ENCODE results near the gene SCEL. TPM values are rescaled to one million over a fixed set of nuclear protein-coding genes. Genes with fewer than 3 reads are reported as not detected.

The SCEL gene
- total and polyA plus RNA-seq, 4 experiments from 2014 or later: not detected

GRCh38 chr13:77595166-77595810 lies 59.8 kb downstream of the SCEL start:
- no peak for DNase-seq
- Mint-ChIP-seq H3K27ac (no peak overlapping the region), H3K4me3 (no peak overlapping the region), H3K27me3 (peaks cover 9 to 15% of the 10 kb centered on the region in 2 donors), H3K9me3 (peaks cover 0 to 4% (median 0%) of the 10 kb centered on the region in 8 donors), H3K4me1 (peaks cover 0 to 2% (median 0%) of the 10 kb centered on the region in 4 donors), H3K36me3 (no peaks in the 10 kb centered on the region)
- CTCF ChIA-PET (ENCODE audit: partially characterized antibody): interaction anchor here (5.7 kb wide), 1 partner anchor 156 kb away, joined by 130 read pairs; no protein-coding TSS in a partner anchor
- Histone ChIP-seq H3K36me3 (ENCODE audit: insufficient read depth, low read length) (no peaks in the 10 kb centered on the region), H3K9me3 (ENCODE audit: control insufficient read depth in 1 of 2, low read length in 2 of 2) (no peaks in the 10 kb centered on the region), H3K4me3 (ENCODE audit: low read length in 2 of 2) (no peak overlapping the region), H3K27me3 (ENCODE audit: insufficient read depth, low read length) (no peaks in the 10 kb centered on the region), H3K4me1 (ENCODE audit: insufficient read depth, low read length) (no peaks in the 10 kb centered on the region), H3K27ac (ENCODE audit: low read depth, low read length) (no peak overlapping the region)
- POLR2A ChIA-PET (ENCODE audit: partially characterized antibody): no interaction called here
- intact Hi-C loops (cut with micrococcal nuclease): no loop called here

- ChIA-PET CTCF (ENCODE audit: partially characterized antibody) (no interaction called here), POLR2A (ENCODE audit: partially characterized antibody) (no interaction called here)
- Mint-ChIP-seq H3K36me3 (no peaks in the 10 kb centered on the region), H3K9me3 (peaks cover 0 to 4% (median 0%) of the 10 kb centered on the region in 8 donors), H3K27me3 (peaks cover 9 to 15% of the 10 kb centered on the region in 2 donors), H3K4me1 (peaks cover 0 to 2% (median 0%) of the 10 kb centered on the region in 4 donors), H3K4me3 (no peak overlapping the region), H3K27ac (no peak overlapping the region)
- Histone ChIP-seq H3K27ac (ENCODE audit: low read depth, low read length) (no peak overlapping the region), H3K27me3 (ENCODE audit: insufficient read depth, low read length) (no peaks in the 10 kb centered on the region), H3K4me3 (ENCODE audit: low read length in 2 of 2) (no peak overlapping the region), H3K9me3 (ENCODE audit: control insufficient read depth in 1 of 2, low read length in 2 of 2) (no peaks in the 10 kb centered on the region), H3K36me3 (ENCODE audit: insufficient read depth, low read length) (no peaks in the 10 kb centered on the region), H3K4me1 (ENCODE audit: insufficient read depth, low read length) (no peaks in the 10 kb centered on the region)
- no peak for DNase-seq
- intact Hi-C loops (cut with micrococcal nuclease): no loop called here
Observed at GRCh38 chr13:77596777-77597176, 61.3 kb downstream of the SCEL start.

DNA sequence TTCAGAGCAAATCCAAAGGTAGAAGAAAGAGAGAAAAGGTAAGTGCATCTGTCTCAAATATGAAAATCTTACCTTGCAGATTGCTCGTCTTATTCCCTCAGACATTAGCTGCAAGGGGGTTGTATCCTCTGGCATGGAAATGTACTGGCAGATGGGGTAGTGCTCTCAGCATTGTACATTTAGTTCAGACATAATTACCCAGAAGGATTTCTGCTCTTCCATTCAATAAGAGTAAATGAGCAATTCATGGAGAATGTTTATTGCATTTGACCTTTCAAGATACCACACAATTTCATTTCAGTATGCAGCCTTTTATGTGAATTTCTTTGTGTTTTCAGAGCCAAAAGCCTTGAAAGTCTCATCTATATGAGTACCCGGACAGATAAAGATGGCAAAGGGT lies 63.8 kb downstream of the SCEL start:
- Histone ChIP-seq H3K27ac (ENCODE audit: low read depth, low read length) (no peak overlapping the region), H3K9me3 (ENCODE audit: control insufficient read depth in 1 of 2, low read length in 2 of 2) (no peaks in the 10 kb centered on the region), H3K36me3 (ENCODE audit: insufficient read depth, low read length) (no peaks in the 10 kb centered on the region), H3K27me3 (ENCODE audit: insufficient read depth, low read length) (no peaks in the 10 kb centered on the region), H3K4me1 (ENCODE audit: insufficient read depth, low read length) (no peaks in the 10 kb centered on the region), H3K4me3 (ENCODE audit: low read length in 2 of 2) (no peak overlapping the region)
- no peak for DNase-seq
- Mint-ChIP-seq H3K4me3 (no peak overlapping the region), H3K27me3 (peaks cover 3 to 8% of the 10 kb centered on the region in 2 donors), H3K9me3 (peaks cover 0 to 2% (median 0%) of the 10 kb centered on the region in 8 donors), H3K4me1 (no peaks in the 10 kb centered on the region), H3K36me3 (no peaks in the 10 kb centered on the region), H3K27ac (no peak overlapping the region)
- POLR2A ChIA-PET (ENCODE audit: partially characterized antibody): no interaction called here
- CTCF ChIA-PET (ENCODE audit: partially characterized antibody): interaction anchor here (1.4 kb wide), 1 partner anchor 152 kb away, joined by 4 read pairs; no protein-coding TSS in a partner anchor
- intact Hi-C loops (cut with micrococcal nuclease): no loop called here

DNA sequence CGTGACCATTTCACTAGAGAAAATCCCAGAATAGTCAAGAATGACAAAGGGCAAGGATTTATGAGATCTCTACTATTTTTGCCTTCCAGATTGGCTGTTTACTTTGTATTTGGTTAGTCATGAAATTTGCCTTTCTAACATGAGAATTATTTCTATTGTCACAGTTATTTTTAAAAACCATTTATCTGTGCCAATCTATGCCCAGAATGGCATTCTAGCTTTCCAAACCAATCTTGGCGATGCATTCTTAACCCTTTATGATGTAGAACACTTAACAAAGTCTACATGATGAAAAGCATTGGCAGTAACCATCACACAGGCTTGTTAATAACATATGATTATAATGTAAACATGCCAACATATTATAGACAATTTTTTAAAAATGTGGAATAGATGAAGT lies 65.2 kb downstream of the SCEL start:
- H3K4me3 Mint-ChIP-seq: no peak overlapping the region
- no peak overlapping the region for H3K4me3 ChIP-seq (ENCODE audit: low read length in 2 of 2)
- H3K27me3 ChIP-seq (ENCODE audit: insufficient read depth, low read length): no peaks in the 10 kb centered on the region
- H3K27ac ChIP-seq (ENCODE audit: low read depth, low read length): no peak overlapping the region
- no peaks in the 10 kb centered on the region for H3K4me1 ChIP-seq (ENCODE audit: insufficient read depth, low read length)
- CTCF ChIA-PET (ENCODE audit: partially characterized antibody): no interaction called here
- peaks cover 3 to 8% of the 10 kb centered on the region in 2 donors for H3K27me3 Mint-ChIP-seq
- H3K9me3 ChIP-seq (ENCODE audit: control insufficient read depth in 1 of 2, low read length in 2 of 2): no peaks in the 10 kb centered on the region
- H3K9me3 Mint-ChIP-seq: peaks cover 0 to 2% (median 0%) of the 10 kb centered on the region in 8 donors
- intact Hi-C loops (cut with micrococcal nuclease): no loop called here
- no peaks in the 10 kb centered on the region for H3K36me3 ChIP-seq (ENCODE audit: insufficient read depth, low read length)
- no peaks in the 10 kb centered on the region for H3K4me1 Mint-ChIP-seq
- no peaks in the 10 kb centered on the region for H3K36me3 Mint-ChIP-seq
- no peak overlapping the region for H3K27ac Mint-ChIP-seq
- no peak for DNase-seq
- POLR2A ChIA-PET (ENCODE audit: partially characterized antibody): no interaction called here

DNA sequence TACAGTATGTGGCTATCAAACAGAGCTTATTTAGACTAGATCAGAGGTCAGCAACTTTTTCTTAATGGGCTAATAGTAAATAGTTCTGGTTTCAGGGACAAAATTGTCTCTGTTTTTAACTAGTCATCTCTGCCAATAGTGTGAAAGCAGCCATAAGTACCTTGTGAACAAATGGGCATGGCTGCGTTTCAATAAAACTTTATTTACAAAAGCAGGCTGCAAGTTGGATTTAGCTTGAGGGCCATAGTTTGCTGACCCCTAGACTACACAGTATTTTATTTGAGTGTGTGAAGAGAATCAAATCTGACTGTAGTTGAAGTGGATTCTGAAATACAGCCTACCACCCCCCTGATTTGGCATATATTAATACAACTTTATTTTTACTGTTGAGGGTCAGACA lies 75.6 kb downstream of the SCEL start:
- intact Hi-C loops (cut with micrococcal nuclease): no loop called here
- Mint-ChIP-seq H3K4me3 (no peak overlapping the region), H3K27ac (no peak overlapping the region), H3K36me3 (no peaks in the 10 kb centered on the region), H3K9me3 (no peaks in the 10 kb centered on the region), H3K27me3 (peaks cover 1 to 6% of the 10 kb centered on the region in 2 donors), H3K4me1 (no peaks in the 10 kb centered on the region)
- ChIA-PET CTCF (ENCODE audit: partially characterized antibody) (no interaction called here), POLR2A (ENCODE audit: partially characterized antibody) (no interaction called here)
- Histone ChIP-seq H3K36me3 (ENCODE audit: insufficient read depth, low read length) (no peaks in the 10 kb centered on the region), H3K9me3 (ENCODE audit: control insufficient read depth in 1 of 2, low read length in 2 of 2) (no peaks in the 10 kb centered on the region), H3K4me3 (ENCODE audit: low read length in 2 of 2) (no peak overlapping the region), H3K4me1 (ENCODE audit: insufficient read depth, low read length) (no peaks in the 10 kb centered on the region), H3K27ac (ENCODE audit: low read depth, low read length) (no peak overlapping the region), H3K27me3 (ENCODE audit: insufficient read depth, low read length) (no peaks in the 10 kb centered on the region)
- DNase-seq: no peak

DNA sequence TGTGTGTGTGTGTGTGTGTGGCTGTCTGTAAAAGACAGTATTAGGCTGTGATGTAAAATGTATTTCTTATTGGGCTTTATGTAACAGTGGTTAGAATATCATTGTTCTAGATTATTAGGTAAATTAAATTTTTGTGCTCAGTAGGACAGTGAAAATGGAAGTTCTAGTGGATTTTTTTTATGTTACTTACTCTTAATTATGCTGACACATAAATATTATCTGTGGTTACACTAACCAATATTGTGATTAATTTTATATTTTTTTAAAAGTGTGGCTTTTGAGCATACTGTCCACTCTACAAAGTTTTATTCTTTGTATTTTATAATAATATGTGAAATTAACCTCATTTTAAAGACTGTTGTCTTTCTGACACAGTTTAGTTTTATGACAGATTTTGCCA lies 80.5 kb downstream of the SCEL start:
- no peak overlapping the region for H3K27ac ChIP-seq (ENCODE audit: low read depth, low read length)
- Mint-ChIP-seq H3K27ac (no peak overlapping the region), H3K36me3 (no peaks in the 10 kb centered on the region), H3K27me3 (peaks cover 4 to 11% of the 10 kb centered on the region in 2 donors), H3K9me3 (no peaks in the 10 kb centered on the region), H3K4me1 (peaks cover 0 to 3% (median 0%) of the 10 kb centered on the region in 4 donors), H3K4me3 (no peak overlapping the region)
- intact Hi-C loops (cut with micrococcal nuclease): no loop called here
- no peaks in the 10 kb centered on the region for H3K4me1 ChIP-seq (ENCODE audit: insufficient read depth, low read length)
- DNase-seq: no peak
- ChIA-PET CTCF (ENCODE audit: partially characterized antibody) (no interaction called here), POLR2A (ENCODE audit: partially characterized antibody) (no interaction called here)
- no peaks in the 10 kb centered on the region for H3K36me3 ChIP-seq (ENCODE audit: insufficient read depth, low read length)
- no peak overlapping the region for H3K4me3 ChIP-seq (ENCODE audit: low read length in 2 of 2)
- no peaks in the 10 kb centered on the region for H3K9me3 ChIP-seq (ENCODE audit: control insufficient read depth in 1 of 2, low read length in 2 of 2)
- no peaks in the 10 kb centered on the region for H3K27me3 ChIP-seq (ENCODE audit: insufficient read depth, low read length)

DNA sequence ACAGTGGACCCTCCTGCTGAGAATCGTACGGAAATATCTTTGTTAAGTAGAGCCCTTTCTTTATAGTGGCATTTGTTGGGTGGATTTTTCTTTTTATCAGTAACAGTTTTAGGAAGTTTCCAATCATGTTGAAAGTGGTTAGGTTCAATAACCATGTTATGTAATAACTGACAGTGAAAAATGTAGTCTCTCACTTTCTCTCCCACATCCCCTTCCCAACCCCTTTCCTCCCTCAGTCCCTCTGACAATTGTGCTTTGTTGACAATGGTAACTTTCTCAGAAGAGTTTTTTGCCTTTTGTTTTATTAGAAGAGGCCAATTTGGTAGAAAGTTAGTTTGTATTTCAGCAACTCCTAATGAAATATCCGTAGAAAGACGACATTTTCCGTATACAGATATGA lies 84.1 kb downstream of the SCEL start:
- DNase-seq: no peak
- Histone ChIP-seq H3K4me3 (ENCODE audit: low read length in 2 of 2) (no peak overlapping the region), H3K4me1 (ENCODE audit: insufficient read depth, low read length) (no peaks in the 10 kb centered on the region), H3K36me3 (ENCODE audit: insufficient read depth, low read length) (no peaks in the 10 kb centered on the region), H3K27me3 (ENCODE audit: insufficient read depth, low read length) (no peaks in the 10 kb centered on the region), H3K27ac (ENCODE audit: low read depth, low read length) (no peak overlapping the region), H3K9me3 (ENCODE audit: control insufficient read depth in 1 of 2, low read length in 2 of 2) (no peaks in the 10 kb centered on the region)
- no peaks in the 10 kb centered on the region for H3K36me3 Mint-ChIP-seq
- H3K27ac Mint-ChIP-seq: no peak overlapping the region
- H3K27me3 Mint-ChIP-seq: peaks cover 11 to 14% of the 10 kb centered on the region in 2 donors
- no peak overlapping the region for H3K4me3 Mint-ChIP-seq
- no peaks in the 10 kb centered on the region for H3K9me3 Mint-ChIP-seq
- ChIA-PET CTCF (ENCODE audit: partially characterized antibody) (no interaction called here), POLR2A (ENCODE audit: partially characterized antibody) (no interaction called here)
- H3K4me1 Mint-ChIP-seq: peaks cover 0 to 3% (median 0%) of the 10 kb centered on the region in 4 donors
- intact Hi-C loops (cut with micrococcal nuclease): no loop called here
